SU-DHL-6 (cell line): ENCODE measurements around the gene GAD2.

Experiments
- EZH2phosphoT487 ChIP-seq: fragments of 200-600 bp; sonication (generic), shearing (Covaris generic); conservative IDR thresholded peaks from 2 replicates; pipeline ENCODE4 v1.6.1; 2018; ENCODE audit warnings: mild to moderate bottlenecking, antibody characterized with exemption, low read length, moderate library complexity, mixed read lengths
- TF ChIP-seq, protein P1 (sequence below): fragments of 200-600 bp; sonication (generic); IDR thresholded peaks from one replicate; pipeline ENCODE4 v1.5.1; 2017; ENCODE audit warnings: antibody characterized with exemption, mild to moderate bottlenecking, low read length, moderate library complexity; ENCODE audit not compliant: insufficient read depth, poor library complexity, severe bottlenecking

DNA sequence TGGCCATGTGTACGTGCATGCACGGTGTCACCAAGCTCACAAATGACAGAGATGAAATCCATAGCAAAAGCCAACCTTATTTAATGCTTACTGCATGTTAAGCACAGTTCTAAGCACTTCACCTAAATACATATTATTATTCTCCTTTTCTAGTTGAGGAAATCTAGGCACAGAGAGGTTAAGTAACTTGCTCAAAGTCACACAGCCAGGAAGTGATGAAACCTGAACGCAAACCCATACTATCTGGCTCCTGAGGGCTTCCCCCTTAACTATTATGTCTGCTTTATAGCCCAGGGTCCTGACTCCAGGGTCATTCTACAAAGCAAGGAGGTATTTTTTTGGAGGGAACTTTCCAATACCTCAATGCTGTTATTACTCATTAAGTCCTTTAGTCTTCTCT is 61.7 kb downstream of the GAD2 start:
- no peak for TF ChIP-seq EZH2phosphoT487
- TF ChIP-seq, protein P1, sequence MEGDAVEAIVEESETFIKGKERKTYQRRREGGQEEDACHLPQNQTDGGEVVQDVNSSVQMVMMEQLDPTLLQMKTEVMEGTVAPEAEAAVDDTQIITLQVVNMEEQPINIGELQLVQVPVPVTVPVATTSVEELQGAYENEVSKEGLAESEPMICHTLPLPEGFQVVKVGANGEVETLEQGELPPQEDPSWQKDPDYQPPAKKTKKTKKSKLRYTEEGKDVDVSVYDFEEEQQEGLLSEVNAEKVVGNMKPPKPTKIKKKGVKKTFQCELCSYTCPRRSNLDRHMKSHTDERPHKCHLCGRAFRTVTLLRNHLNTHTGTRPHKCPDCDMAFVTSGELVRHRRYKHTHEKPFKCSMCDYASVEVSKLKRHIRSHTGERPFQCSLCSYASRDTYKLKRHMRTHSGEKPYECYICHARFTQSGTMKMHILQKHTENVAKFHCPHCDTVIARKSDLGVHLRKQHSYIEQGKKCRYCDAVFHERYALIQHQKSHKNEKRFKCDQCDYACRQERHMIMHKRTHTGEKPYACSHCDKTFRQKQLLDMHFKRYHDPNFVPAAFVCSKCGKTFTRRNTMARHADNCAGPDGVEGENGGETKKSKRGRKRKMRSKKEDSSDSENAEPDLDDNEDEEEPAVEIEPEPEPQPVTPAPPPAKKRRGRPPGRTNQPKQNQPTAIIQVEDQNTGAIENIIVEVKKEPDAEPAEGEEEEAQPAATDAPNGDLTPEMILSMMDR: no peak
